D721Med (cell line): Measurements from ENCODE around the gene NRROS.
"Not testable (repeated sequence)": the region's sequence is repeated elsewhere in the genome, so short reads cannot be mapped to it uniquely, and the experiment has no call there.

Experiments used
- DNase-seq: peaks from one replicate; pipeline ENCODE4 v3.0.0; 2011; ENCODE audit warnings: low spot score; ENCODE audit not compliant: insufficient read length
- FAIRE-seq: peaks from 2 replicates; lab custom pipeline; 2011; peaks lifted over from hg19 to GRCh38; lab: Jason Lieb, UNC
- CTCF ChIP-seq: IDR thresholded peaks from 2 replicates; pipeline ENCODE4 v1.5.1; 2012; ENCODE audit warnings: mild to moderate bottlenecking, control low read depth; ENCODE audit not compliant: insufficient read depth; ENCODE audit errors: missing control alignments

The NRROS gene

GRCh38 chr3:196634224-196634623 lies 5.3 kb upstream of the NRROS start:
- DNase-seq (no peak), FAIRE-seq (no peak)
- TF ChIP-seq CTCF, result no peak

GRCh38 chr3:196634829-196635228 lies 4.7 kb upstream of the NRROS start:
- DNase-seq (no peak), FAIRE-seq (no peak)
- no peak for TF ChIP-seq CTCF

GRCh38 chr3:196636369-196637349 lies 2.8 kb upstream of the NRROS start:
- TF ChIP-seq CTCF, result no peak
- FAIRE-seq, result no peak
- DNase-seq, result no peak

GRCh38 chr3:196637941-196638340 lies 1.6 kb upstream of the NRROS start:
- FAIRE-seq, DNase-seq: not testable (repeated sequence)

GRCh38 chr3:196638861-196639482 lies 522 bp upstream of the NRROS start:
- no peak for TF ChIP-seq CTCF
- FAIRE-seq (no peak), DNase-seq (no peak)

GRCh38 chr3:196640297-196641018 lies 964 bp downstream of the NRROS start:
- TF ChIP-seq CTCF, result no peak
- FAIRE-seq (no peak), DNase-seq (no peak)

GRCh38 chr3:196641333-196642054 lies 2.0 kb downstream of the NRROS start:
- FAIRE-seq, result no peak
- no peak for TF ChIP-seq CTCF
- no peak for DNase-seq
